AG09319 (cell line): ENCODE results near the gene TBC1D8.

Experiments used
- DNase-seq: peaks from one replicate; pipeline ENCODE4 v3.0.0-alpha.2; 2010; ENCODE audit warnings: low read depth; ENCODE audit errors: extremely low read depth
- TF ChIP-seq, protein P1 (sequence below): IDR thresholded peaks from 2 replicates; pipeline ENCODE4 v1.5.1; 2011; ENCODE audit warnings: low read depth, mild to moderate bottlenecking, inconsistent platforms, low read length, moderate library complexity

The TBC1D8 gene

DNA sequence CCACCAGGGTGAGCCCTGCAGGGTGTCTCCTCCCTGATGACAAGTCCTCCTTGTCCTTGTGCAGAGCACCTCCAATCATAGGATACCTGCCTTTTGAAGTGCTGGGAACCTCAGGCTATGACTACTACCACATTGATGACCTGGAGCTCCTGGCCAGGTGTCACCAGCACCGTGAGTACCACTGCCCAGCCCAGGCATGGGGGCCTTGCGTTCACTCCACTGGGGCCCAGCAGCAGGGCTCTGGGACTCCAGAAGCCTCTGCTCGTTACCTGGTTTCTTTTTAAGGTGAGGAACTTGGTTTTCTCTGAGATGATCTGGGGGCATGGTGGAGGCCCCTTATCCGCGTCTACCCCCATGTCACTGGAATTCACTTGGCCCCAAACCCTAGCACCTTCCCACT lies 185.6 kb downstream of the TBC1D8 start:
- no peak for DNase-seq
- TF ChIP-seq, protein P1, sequence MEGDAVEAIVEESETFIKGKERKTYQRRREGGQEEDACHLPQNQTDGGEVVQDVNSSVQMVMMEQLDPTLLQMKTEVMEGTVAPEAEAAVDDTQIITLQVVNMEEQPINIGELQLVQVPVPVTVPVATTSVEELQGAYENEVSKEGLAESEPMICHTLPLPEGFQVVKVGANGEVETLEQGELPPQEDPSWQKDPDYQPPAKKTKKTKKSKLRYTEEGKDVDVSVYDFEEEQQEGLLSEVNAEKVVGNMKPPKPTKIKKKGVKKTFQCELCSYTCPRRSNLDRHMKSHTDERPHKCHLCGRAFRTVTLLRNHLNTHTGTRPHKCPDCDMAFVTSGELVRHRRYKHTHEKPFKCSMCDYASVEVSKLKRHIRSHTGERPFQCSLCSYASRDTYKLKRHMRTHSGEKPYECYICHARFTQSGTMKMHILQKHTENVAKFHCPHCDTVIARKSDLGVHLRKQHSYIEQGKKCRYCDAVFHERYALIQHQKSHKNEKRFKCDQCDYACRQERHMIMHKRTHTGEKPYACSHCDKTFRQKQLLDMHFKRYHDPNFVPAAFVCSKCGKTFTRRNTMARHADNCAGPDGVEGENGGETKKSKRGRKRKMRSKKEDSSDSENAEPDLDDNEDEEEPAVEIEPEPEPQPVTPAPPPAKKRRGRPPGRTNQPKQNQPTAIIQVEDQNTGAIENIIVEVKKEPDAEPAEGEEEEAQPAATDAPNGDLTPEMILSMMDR = no peak

DNA sequence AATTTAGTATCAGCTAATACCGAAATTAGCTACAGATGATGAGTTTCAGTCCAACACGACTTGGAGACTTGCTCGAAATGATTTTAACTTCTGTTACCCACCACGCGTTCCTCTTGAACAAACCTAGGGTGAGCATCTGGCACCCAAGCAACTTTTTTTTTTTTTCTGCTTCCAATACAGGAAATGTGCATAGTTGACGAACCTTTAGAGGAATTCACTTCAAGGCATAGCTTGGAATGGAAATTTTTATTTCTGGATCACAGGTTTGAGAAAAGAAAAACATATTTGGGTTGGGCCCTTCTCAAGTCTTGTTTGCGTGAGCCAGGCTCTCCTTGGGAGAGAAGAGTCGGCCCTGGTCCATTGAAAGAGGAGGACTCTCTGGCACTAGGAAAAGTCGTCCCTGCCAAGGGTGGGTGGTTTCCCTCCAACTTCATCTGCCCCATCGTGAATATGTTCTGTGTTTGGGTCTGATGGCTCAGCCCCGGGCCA lies 186.5 kb downstream of the TBC1D8 start:
- TF ChIP-seq, protein P1 = no peak
- no peak for DNase-seq

DNA sequence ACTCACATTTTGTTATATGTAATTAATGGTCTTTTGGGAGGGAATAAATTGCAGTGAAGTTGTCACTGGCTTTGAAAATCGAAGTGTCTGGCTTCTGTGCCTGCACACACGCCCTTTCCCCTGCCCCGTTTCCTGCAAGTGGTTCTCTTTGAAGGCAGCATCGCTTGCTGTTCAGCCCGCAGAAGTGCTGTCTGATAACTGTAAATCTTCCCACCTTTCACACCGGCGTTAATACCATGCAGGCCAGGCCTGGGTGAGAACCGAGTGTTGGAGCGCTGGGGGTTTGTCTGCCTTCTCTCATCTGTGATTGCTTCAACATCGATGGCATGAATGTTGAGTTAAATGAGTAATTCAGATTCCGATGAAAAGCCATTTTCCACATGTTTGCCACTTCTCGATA lies 187.0 kb downstream of the TBC1D8 start:
- DNase-seq = no peak
- TF ChIP-seq, protein P1 = no peak

DNA sequence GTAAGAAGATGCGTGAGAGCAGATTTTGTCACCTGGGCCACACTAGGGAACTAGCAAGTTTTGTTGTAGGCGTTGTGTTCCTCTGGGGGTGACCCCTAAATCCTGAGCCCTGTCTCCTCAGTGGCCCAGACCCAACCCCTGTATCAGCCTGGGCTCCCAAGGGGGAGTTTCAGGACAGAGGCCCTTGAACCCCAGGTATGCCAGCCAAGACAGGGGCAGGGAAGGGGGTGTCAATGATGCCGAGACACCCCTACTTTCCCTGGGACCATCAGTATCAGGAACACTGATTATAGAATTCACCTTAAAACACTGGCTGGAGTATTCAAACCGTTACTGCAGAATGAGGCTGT lies 188.2 kb downstream of the TBC1D8 start:
- TF ChIP-seq, protein P1 = no peak
- DNase-seq = no peak

DNA sequence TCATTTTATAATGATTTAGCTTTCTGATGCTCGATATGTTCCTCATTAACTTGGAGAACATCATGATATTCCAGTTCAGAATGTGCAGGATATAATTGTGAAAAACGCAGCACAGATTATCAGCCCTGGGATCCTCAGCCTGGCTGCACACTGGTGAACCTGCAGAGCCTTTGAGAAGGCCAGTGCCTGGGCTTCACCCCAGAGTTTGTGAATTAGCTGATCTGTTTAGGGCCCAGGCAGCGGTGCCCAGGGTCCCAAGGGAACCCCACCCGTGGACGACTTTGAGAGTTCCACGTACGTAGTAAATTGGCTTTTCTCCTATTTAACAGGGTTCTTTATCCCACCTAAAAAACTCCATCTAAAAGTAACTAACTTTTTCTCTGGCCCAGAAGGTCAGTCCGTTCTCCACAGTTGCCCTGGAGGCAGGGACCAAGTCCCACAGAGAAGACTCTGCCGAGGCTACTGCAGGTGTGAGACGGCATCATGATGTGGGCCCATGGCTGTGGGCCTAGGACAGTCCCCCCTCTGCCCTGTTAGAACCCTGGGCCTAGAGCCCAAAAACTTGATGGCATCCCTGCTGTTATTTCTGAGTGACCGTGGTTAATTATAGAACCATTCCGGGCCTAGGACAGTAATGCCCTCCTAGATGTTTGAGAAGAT lies 188.7 kb downstream of the TBC1D8 start:
- TF ChIP-seq, protein P1 = no peak
- DNase-seq = no peak

DNA sequence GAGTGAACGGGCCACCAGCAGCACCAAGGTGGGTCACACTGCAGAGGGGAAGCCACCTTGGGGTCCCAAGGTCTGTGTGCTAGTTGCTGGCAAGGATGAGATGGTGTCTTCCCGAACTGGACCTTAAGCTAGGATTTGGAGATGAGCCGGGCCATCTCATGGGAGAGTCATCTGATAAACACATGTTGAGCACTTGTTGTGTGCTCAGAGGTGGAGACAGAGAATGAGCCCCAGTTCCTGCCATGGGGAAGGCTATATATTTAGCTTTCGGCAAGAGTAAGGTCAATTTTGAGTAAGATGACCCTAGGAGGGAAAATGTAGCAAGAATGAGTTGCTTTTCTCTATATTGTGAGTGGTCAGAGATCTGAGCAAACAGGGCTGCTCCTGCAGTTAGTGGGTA lies 190.5 kb downstream of the TBC1D8 start:
- no peak for DNase-seq
- TF ChIP-seq, protein P1 = no peak

DNA sequence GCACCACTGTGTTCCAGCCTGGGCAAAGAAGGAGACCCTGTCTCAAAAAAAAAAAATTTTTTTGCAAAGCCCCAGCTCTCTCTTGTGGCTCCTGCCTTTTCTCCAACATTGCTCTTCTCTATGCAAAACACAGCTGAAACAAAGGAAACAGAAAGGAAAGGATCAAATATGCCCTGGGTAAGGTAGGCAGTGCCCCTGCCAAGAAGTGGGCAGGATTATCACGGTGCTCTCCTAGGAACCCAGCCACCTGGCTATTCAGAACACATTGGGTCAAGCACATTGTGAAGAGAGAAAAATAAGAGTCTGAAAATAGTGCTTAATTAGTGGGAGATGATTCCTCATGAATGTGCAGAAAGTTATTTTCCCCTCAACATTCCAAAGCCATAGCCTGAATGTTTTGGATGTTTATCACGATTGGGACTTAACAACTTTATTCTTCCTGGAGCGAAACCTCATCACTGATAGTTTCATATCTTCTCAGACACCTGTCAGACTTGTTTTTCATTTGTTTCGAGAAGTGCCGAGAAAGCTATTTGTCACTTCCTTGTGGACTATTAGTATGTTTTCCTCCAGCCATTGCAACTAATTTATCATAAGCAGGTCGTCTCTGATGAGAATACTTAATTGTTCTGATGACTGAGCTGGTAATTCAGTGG lies 191.8 kb downstream of the TBC1D8 start:
- TF ChIP-seq, protein P1 = no peak
- DNase-seq = no peak
